Esophagus squamous epithelium (tissue), 4 donors: ENCODE measurements around the gene PRODH2.

Source experiments
- CTCF ChIP-seq, 6 experiments: fragments of 450-650 bp in 4 of 6; fragments of 200-600 bp in 2 of 6; sonication (generic) in 2 of 6; IDR thresholded peaks; one replicate each; pipeline ENCODE4 v1.5.1; 2016 to 2019; ENCODE audit warnings: antibody characterized with exemption in 6 of 6, mild to moderate bottlenecking in 4 of 6, moderate library complexity in 4 of 6
- POLR2A ChIP-seq, 4 donors: fragments of 450-650 bp; IDR thresholded peaks; one replicate each; pipeline ENCODE4 v1.6.1; 2017; ENCODE audit warnings: antibody characterized with exemption in 4 of 4, mild to moderate bottlenecking in 4 of 4, moderate library complexity in 3 of 4

- TF ChIP-seq CTCF (IDR thresholded peaks at IDR 0.05) = no peak
- no peak for TF ChIP-seq POLR2A (IDR thresholded peaks at IDR 0.05)
Observed at GRCh38 chr19:35792888-35793287, 19.8 kb downstream of the PRODH2 start.
